ENCODE measurements around the gene PDE7B.

The PDE7B gene

DNA sequence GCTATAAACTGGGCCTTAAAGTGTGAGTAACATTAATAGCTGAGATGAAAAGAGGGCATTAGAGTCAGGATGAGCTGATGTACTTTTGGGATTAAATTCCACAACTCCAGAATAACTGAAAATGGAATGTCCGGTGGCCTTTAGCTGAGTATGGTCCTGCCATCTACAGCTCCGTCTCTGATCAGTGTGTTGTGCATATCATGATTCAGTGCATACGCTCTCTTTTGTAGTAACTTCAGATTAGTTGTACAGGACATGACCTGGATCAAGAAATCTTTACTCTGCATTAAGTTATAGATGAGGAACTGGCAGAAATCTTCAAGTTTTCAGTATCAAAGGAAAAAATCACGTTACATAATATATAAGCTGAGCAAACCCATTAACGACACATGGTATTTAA lies 306.2 kb downstream of the PDE7B start:
- no peak for DNase-seq
- no peaks in the 10 kb centered on the region for H3K36me3 ChIP-seq (replicated peaks; ENCODE audit: insufficient read depth, low read length)
- no peak overlapping the region for H3K4me3 ChIP-seq (ENCODE audit: low read length)
- TF ChIP-seq EZH2 (optimal IDR thresholded peaks at IDR 0.05; ENCODE audit: low read depth, low read length), result no peak
- no peak for TF ChIP-seq EZH2phosphoT487 (IDR thresholded peaks at IDR 0.05; ENCODE audit: low read length)
- TF ChIP-seq, protein P1, sequence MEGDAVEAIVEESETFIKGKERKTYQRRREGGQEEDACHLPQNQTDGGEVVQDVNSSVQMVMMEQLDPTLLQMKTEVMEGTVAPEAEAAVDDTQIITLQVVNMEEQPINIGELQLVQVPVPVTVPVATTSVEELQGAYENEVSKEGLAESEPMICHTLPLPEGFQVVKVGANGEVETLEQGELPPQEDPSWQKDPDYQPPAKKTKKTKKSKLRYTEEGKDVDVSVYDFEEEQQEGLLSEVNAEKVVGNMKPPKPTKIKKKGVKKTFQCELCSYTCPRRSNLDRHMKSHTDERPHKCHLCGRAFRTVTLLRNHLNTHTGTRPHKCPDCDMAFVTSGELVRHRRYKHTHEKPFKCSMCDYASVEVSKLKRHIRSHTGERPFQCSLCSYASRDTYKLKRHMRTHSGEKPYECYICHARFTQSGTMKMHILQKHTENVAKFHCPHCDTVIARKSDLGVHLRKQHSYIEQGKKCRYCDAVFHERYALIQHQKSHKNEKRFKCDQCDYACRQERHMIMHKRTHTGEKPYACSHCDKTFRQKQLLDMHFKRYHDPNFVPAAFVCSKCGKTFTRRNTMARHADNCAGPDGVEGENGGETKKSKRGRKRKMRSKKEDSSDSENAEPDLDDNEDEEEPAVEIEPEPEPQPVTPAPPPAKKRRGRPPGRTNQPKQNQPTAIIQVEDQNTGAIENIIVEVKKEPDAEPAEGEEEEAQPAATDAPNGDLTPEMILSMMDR (IDR thresholded peaks at IDR 0.05; ENCODE audit: low read length), result no peak
- H3K27ac ChIP-seq (ENCODE audit: low read length), result no peak overlapping the region
- H3K79me2 ChIP-seq (ENCODE audit: low read length), result no peaks in the 10 kb centered on the region
- H2AFZ ChIP-seq (ENCODE audit: low read length), result no peak overlapping the region
- H3K9ac ChIP-seq (ENCODE audit: low read length), result no peak overlapping the region
- no peaks in the 10 kb centered on the region for H4K20me1 ChIP-seq (ENCODE audit: insufficient read depth, low read length)
- H3K9me2 ChIP-seq (replicated peaks; ENCODE audit: insufficient read depth, low read length), result no peaks in the 10 kb centered on the region
- H3F3A ChIP-seq (ENCODE audit: insufficient read depth, low read length), result no peaks in the 10 kb centered on the region
- H3K4me2 ChIP-seq (ENCODE audit: low read depth, low read length), result no peak overlapping the region
- no peaks in the 10 kb centered on the region for H3K4me1 ChIP-seq (ENCODE audit: low read length)
- H3K27me3 ChIP-seq (replicated peaks; ENCODE audit: insufficient read depth, low read length), result no peaks in the 10 kb centered on the region
- no peaks in the 10 kb centered on the region for H3K9me3 ChIP-seq (replicated peaks; ENCODE audit: insufficient read depth, low read length)

DNA sequence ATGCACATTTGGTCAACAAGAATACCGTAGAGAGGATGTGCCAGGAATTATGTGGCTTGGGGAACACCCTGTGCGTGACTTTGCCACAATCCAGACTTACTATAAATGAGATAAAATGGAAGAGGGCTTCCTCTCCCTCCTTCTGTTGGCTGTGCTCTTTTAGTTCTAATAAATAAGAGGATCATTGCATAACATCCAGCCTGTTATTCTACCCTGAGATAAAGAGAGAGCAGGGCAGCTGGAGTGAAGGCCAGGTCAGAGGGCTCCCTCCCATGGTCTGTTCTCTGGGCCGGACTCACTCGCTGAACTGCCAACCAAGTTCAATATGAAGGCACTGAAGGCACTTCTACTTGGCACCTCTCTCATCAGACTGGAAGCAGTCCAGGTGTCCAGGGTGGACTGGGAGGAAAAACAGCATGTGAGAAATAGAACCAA lies 306.9 kb downstream of the PDE7B start:
- Histone ChIP-seq H3F3A (ENCODE audit: insufficient read depth, low read length) (no peaks in the 10 kb centered on the region), H3K4me1 (ENCODE audit: low read length) (no peaks in the 10 kb centered on the region), H3K9me3 (replicated peaks; ENCODE audit: insufficient read depth, low read length) (no peaks in the 10 kb centered on the region), H4K20me1 (ENCODE audit: insufficient read depth, low read length) (no peaks in the 10 kb centered on the region), H3K27me3 (replicated peaks; ENCODE audit: insufficient read depth, low read length) (no peaks in the 10 kb centered on the region), H3K9me2 (replicated peaks; ENCODE audit: insufficient read depth, low read length) (no peaks in the 10 kb centered on the region), H2AFZ (ENCODE audit: low read length) (no peak overlapping the region), H3K36me3 (replicated peaks; ENCODE audit: insufficient read depth, low read length) (no peaks in the 10 kb centered on the region), H3K79me2 (ENCODE audit: low read length) (no peaks in the 10 kb centered on the region), H3K27ac (ENCODE audit: low read length) (no peak overlapping the region), H3K4me2 (ENCODE audit: low read depth, low read length) (no peak overlapping the region), H3K4me3 (ENCODE audit: low read length) (no peak overlapping the region), H3K9ac (ENCODE audit: low read length) (no peak overlapping the region)
- no peak for DNase-seq
- TF ChIP-seq, protein P1 (IDR thresholded peaks at IDR 0.05; ENCODE audit: low read length), result no peak

DNA sequence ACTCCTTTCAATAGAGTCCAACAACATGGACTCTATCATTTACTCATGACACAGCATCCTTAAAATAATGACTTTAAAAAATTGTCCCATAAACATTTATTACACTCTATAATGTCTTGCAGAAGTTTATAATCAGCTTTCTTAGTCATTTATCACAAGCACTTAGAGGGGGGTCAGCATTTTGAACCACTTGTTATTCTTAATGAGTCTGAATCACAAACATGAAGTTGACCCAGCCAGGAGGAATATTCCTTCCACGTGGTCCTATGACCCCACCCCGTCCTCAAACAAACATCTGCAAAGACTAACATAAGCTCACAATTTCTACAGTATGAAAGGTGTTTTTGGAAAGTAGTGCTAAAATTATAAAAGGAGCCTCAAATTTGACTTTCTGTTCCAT lies 307.5 kb downstream of the PDE7B start:
- no peak overlapping the region for H3K4me3 ChIP-seq (ENCODE audit: low read length)
- no peaks in the 10 kb centered on the region for H3K36me3 ChIP-seq (replicated peaks; ENCODE audit: insufficient read depth, low read length)
- no peaks in the 10 kb centered on the region for H3K79me2 ChIP-seq (ENCODE audit: low read length)
- H2AFZ ChIP-seq (ENCODE audit: low read length), result no peak overlapping the region
- H3K27ac ChIP-seq (ENCODE audit: low read length), result no peak overlapping the region
- no peaks in the 10 kb centered on the region for H4K20me1 ChIP-seq (ENCODE audit: insufficient read depth, low read length)
- no peak overlapping the region for H3K9ac ChIP-seq (ENCODE audit: low read length)
- H3F3A ChIP-seq (ENCODE audit: insufficient read depth, low read length), result no peaks in the 10 kb centered on the region
- H3K9me3 ChIP-seq (replicated peaks; ENCODE audit: insufficient read depth, low read length), result no peaks in the 10 kb centered on the region
- DNase-seq, result no peak
- H3K27me3 ChIP-seq (replicated peaks; ENCODE audit: insufficient read depth, low read length), result no peaks in the 10 kb centered on the region
- H3K4me2 ChIP-seq (ENCODE audit: low read depth, low read length), result no peak overlapping the region
- TF ChIP-seq, protein P1 (IDR thresholded peaks at IDR 0.05; ENCODE audit: low read length), result no peak
- TF ChIP-seq EZH2phosphoT487 (IDR thresholded peaks at IDR 0.05; ENCODE audit: low read length) (no peak), EZH2 (optimal IDR thresholded peaks at IDR 0.05; ENCODE audit: low read depth, low read length) (no peak)
- no peaks in the 10 kb centered on the region for H3K4me1 ChIP-seq (ENCODE audit: low read length)
- no peaks in the 10 kb centered on the region for H3K9me2 ChIP-seq (replicated peaks; ENCODE audit: insufficient read depth, low read length)

Data from MM.1S (cell line).